Activated CD8-positive, alpha-beta T cell treated with anti-CD3 and anti-CD28 coated beads for 36 hours (primary cell): Measurements from ENCODE around the gene CDH16. TPM values are rescaled to one million over a fixed set of nuclear protein-coding genes. Genes with fewer than 3 reads are reported as not detected.
A peak's percentile ranks its signal among the peaks of the same experiment; 100 is the strongest.

Experiments used
- ATAC-seq: fragments of 200-7000 bp; cut with Tn5 transposase; one replicate; pipeline ENCODE4 v1.10.0; 2021; ENCODE audit warnings: mild to moderate bottlenecking, moderate library complexity
- CTCF ChIA-PET: fragments of 350-600 bp; sonication (Branson Sonifier 250); formaldehyde crosslinking; loops from one replicate; lab custom pipeline; 2021; ENCODE audit warnings: antibody characterized with exemption; lab: Charles Lee
- POLR2A ChIA-PET: fragments of 350-600 bp; sonication (Branson Sonifier 250); formaldehyde crosslinking; loops from one replicate; lab custom pipeline; 2021; ENCODE audit warnings: antibody characterized with exemption; lab: Charles Lee
- DNase-seq: peaks from one replicate; pipeline ENCODE4 v3.0.0-alpha.2; 2020
- H3K27ac Mint-ChIP-seq: one replicate; pipeline ENCODE4 v1.8.0; 2021; ENCODE audit warnings: mild to moderate bottlenecking, mixed read lengths
- H3K27me3 Mint-ChIP-seq: one replicate; pipeline ENCODE4 v1.8.0; 2021; ENCODE audit warnings: mixed read lengths
- H3K36me3 Mint-ChIP-seq: one replicate; pipeline ENCODE4 v1.8.0; 2021; ENCODE audit warnings: low read depth, mixed read lengths
- H3K4me1 Mint-ChIP-seq: one replicate; pipeline ENCODE4 v1.8.0; 2021; ENCODE audit warnings: low read depth, mixed read lengths
- H3K4me3 Mint-ChIP-seq: one replicate; pipeline ENCODE4 v1.8.0; 2021; ENCODE audit warnings: mild to moderate bottlenecking, moderate library complexity, mixed read lengths
- H3K9me3 Mint-ChIP-seq: one replicate; pipeline ENCODE4 v1.8.0; 2021; ENCODE audit warnings: mixed read lengths
- intact Hi-C: fragments of 100-400 bp; cut with micrococcal nuclease; formaldehyde crosslinking; loops from one replicate; pipeline ENCODE4 v1.10.0; 2022
- total RNA-seq, 2 experiments: library from RNA; stranded (reverse); gene quantifications; one replicate each; pipeline ENCODE4 v1.2.3, GENCODE V29; 2021
- TF ChIP-seq, protein P1 (sequence below): fragments of 200-600 bp; IDR thresholded peaks from one replicate; pipeline ENCODE4 v1.8.0; 2022; ENCODE audit warnings: antibody characterized with exemption, mild to moderate bottlenecking

CDH16 gene
- total RNA-seq, 2 experiments from 2014 or later = not detected

DNA sequence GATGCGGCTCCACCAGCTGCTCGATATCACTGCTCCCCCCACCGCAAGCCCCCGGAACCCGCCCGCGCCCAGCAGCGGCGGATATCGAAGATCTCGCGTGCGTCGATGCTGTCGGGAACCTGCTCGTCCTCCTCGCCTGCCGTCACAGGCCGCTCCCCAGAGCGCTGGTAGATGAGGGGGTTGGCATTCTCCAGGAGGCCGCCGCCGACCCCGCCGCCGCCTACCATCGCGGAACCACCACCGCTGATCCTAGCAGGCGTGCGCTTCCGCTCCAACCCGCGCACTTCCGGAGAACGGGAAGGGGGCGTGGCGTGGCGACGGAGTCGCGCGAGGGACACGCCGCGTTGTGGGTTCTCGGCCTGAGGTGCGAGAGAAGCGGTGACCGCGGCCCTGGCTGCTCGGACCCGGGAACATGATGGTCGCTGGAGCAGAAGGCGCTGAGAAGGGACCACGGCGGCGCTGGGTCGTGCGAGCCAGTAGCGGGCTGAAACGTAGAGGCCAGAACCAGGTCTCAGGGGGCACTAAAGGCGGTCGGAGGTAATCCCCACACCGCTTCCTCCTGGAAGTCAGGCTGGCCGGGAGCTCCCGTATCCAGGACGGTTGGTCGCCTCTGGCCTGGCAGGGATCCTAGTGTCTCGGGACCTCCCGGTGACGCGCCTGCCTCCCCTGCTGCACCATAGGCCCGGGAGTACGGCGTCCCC, 15.6 kb upstream of the CDH16 start, which contains the start of gene CIAO2B:
CIAO2B (minus strand) TSS at position 265 of the 701 bp plus-strand sequence; CDS start at position 227, 38 bp downstream.
- H3K27ac Mint-ChIP-seq = peak within 1 kb of the TSS; percentile 98
- TF ChIP-seq, protein P1, sequence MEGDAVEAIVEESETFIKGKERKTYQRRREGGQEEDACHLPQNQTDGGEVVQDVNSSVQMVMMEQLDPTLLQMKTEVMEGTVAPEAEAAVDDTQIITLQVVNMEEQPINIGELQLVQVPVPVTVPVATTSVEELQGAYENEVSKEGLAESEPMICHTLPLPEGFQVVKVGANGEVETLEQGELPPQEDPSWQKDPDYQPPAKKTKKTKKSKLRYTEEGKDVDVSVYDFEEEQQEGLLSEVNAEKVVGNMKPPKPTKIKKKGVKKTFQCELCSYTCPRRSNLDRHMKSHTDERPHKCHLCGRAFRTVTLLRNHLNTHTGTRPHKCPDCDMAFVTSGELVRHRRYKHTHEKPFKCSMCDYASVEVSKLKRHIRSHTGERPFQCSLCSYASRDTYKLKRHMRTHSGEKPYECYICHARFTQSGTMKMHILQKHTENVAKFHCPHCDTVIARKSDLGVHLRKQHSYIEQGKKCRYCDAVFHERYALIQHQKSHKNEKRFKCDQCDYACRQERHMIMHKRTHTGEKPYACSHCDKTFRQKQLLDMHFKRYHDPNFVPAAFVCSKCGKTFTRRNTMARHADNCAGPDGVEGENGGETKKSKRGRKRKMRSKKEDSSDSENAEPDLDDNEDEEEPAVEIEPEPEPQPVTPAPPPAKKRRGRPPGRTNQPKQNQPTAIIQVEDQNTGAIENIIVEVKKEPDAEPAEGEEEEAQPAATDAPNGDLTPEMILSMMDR = no peak
- peaks cover 47% of the 10 kb centered on the region for H3K4me1 Mint-ChIP-seq
- intact Hi-C loops = loop anchor here (5.0 kb wide), 1 partner anchor 57 kb away; no protein-coding TSS in a partner anchor
- CTCF ChIA-PET = interaction anchor here (1.0 to 4.6 kb wide), 7 partner anchors 20 to 104 kb away, joined by 3 to 17 read pairs (median 4); partner anchors contain the start of genes CES3, NAE1 and PDP2
- H3K27me3 Mint-ChIP-seq = no peaks in the 10 kb centered on the region
- H3K36me3 Mint-ChIP-seq = peaks cover 43% of the 10 kb centered on the region
- POLR2A ChIA-PET = interaction anchor here (0.7 to 1.8 kb wide), 13 partner anchors 9 to 225 kb away, joined by 3 to 5 read pairs (median 3); no protein-coding TSS in a partner anchor
- no peaks in the 10 kb centered on the region for H3K9me3 Mint-ChIP-seq
- peak; percentile 89 for DNase-seq
- H3K4me3 Mint-ChIP-seq = peak within 1 kb of the TSS; percentile 99
- peak; percentile 84 for ATAC-seq

DNA sequence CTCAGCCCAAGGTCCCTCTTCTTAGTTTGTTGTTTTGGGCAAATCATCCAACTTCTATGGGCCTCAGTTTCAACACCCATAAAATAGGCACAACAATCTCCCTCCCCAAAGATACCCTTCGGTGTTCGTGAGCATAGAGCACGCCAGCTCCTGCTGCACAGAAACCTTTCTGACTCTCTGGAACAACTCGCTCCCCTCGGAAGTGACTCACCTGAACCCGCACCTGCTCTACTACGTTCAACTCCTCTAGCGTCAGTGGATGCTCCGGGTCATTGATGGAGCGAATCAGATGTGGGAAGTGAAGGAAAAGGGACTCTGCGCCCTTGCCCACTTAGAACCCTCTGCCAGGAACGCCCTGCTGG, 15.1 kb upstream of the CDH16 start:
- Mint-ChIP-seq H3K4me3 (peak overlapping the region; percentile 99), H3K36me3 (peaks cover 41% of the 10 kb centered on the region), H3K4me1 (peaks cover 47% of the 10 kb centered on the region), H3K27me3 (no peaks in the 10 kb centered on the region), H3K27ac (peak overlapping the region; percentile 98), H3K9me3 (no peaks in the 10 kb centered on the region)
- peak; percentile 75 for DNase-seq
- TF ChIP-seq, protein P1 = no peak
- ATAC-seq = peak; percentile 74
- intact Hi-C loops = loop anchor here (5.0 kb wide), 1 partner anchor 56 kb away; no protein-coding TSS in a partner anchor
- ChIA-PET POLR2A (interaction anchor here (0.6 to 1.9 kb wide), 15 partner anchors 10 to 225 kb away, joined by 3 to 8 read pairs (median 3); partner anchors contain the start of genes NAE1 and PDP2), CTCF (interaction anchor here (0.9 to 4.6 kb wide), 9 partner anchors 9 to 103 kb away, joined by 3 to 17 read pairs (median 4); partner anchors contain the start of genes CES3, NAE1 and PDP2)

DNA sequence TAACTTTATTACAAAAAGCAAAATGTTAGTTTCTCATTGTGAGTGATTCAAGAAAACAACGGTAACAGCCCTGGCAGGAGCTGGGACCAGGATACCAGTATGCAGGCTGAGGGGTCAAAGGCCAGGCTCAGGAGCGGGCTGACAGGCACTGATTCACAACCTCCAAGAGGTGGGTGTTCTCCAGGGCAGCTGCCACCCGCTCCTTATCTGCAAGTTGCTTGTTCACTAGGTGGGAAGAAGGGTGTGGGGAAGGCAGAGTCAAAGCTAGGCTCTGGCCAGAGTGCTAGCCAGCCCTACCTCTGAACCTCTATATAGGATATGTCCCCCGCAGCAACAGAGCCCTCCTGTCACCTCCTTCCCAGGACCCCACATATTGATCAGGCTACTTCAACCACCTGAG, 13.4 kb upstream of the CDH16 start:
- H3K36me3 Mint-ChIP-seq = peaks cover 34% of the 10 kb centered on the region
- DNase-seq (no peak), ATAC-seq (no peak)
- no peaks in the 10 kb centered on the region for H3K27me3 Mint-ChIP-seq
- ChIA-PET CTCF (interaction anchor here (1.5 to 4.6 kb wide), 3 partner anchors 14 to 102 kb away, joined by 4 to 17 read pairs (median 4); partner anchors contain the start of genes CDH16 and NAE1), POLR2A (interaction anchor here (1.9 kb wide), 1 partner anchor 51 kb away, joined by 8 read pairs; the partner anchor contains the start of gene PDP2)
- H3K4me1 Mint-ChIP-seq = peaks cover 44% of the 10 kb centered on the region
- TF ChIP-seq, protein P1 = no peak
- peak overlapping the region; percentile 98 for H3K27ac Mint-ChIP-seq
- intact Hi-C loops = loop anchor here (5.0 kb wide), 1 partner anchor 55 kb away; no protein-coding TSS in a partner anchor
- peak overlapping the region; percentile 99 for H3K4me3 Mint-ChIP-seq
- H3K9me3 Mint-ChIP-seq = no peaks in the 10 kb centered on the region

DNA sequence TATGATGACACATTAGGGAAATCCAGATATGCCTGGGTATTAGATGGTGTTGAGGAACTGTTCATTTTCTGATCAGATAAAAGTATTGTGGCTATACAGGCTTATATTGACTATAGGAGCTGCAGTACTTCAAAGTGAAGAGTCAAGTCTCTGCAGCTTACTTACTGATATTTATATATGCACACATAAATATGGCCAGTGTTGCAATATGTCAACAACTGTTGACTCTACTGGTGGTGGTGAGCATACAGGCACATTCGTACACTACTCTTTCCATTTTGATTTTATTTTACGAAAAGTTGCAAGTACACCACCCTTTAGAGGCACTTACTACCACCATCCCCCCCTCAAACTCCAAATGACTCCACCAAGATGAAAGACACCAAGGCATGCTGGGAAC, 13.0 kb upstream of the CDH16 start:
- peaks cover 33% of the 10 kb centered on the region for H3K36me3 Mint-ChIP-seq
- POLR2A ChIA-PET = interaction anchor here (0.6 to 1.1 kb wide), 2 partner anchors 64 to 245 kb away, joined by 3 read pairs; no protein-coding TSS in a partner anchor
- H3K9me3 Mint-ChIP-seq = no peaks in the 10 kb centered on the region
- TF ChIP-seq, protein P1 = no peak
- CTCF ChIA-PET = interaction anchor here (1.3 to 4.6 kb wide), 5 partner anchors 13 to 101 kb away, joined by 4 to 17 read pairs (median 4); partner anchors contain the start of genes CDH16, CES3 and NAE1
- peaks cover under 1% of the 10 kb centered on the region for H3K27me3 Mint-ChIP-seq
- no peak for ATAC-seq
- H3K4me3 Mint-ChIP-seq = peak overlapping the region; percentile 46
- DNase-seq = no peak
- peak overlapping the region; percentile 63 for H3K27ac Mint-ChIP-seq
- peaks cover 41% of the 10 kb centered on the region for H3K4me1 Mint-ChIP-seq
- intact Hi-C loops = loop anchor here (5.0 kb wide), 1 partner anchor 54 kb away; no protein-coding TSS in a partner anchor
